Limb (tissue), 2 donors: ENCODE results near the gene STIMATE.

ENCODE experiments used
- DNase-seq, 2 donors: peaks; one replicate each; pipeline ENCODE4 v3.0.0-alpha.2; 2016; ENCODE audit errors: extremely low spot score in 2 of 2

The STIMATE gene

GRCh38 chr3:52817860-52818259 is 79.5 kb downstream of the STIMATE start:
- DNase-seq: no peak

GRCh38 chr3:52817221-52817620 is 80.1 kb downstream of the STIMATE start:
- DNase-seq: no peak

- DNase-seq: no peak
Observed at GRCh38 chr3:52816654-52817053, 80.7 kb downstream of the STIMATE start.

- no peak for DNase-seq
Observed at GRCh38 chr3:52816199-52816598, 81.1 kb downstream of the STIMATE start.

GRCh38 chr3:52813810-52814209 is 83.5 kb downstream of the STIMATE start:
- no peak for DNase-seq

- DNase-seq: no peak
Observed at GRCh38 chr3:52811452-52812011, 85.8 kb downstream of the STIMATE start.

GRCh38 chr3:52810923-52811322 is 86.4 kb downstream of the STIMATE start:
- DNase-seq: no peak

- no peak for DNase-seq
Observed at GRCh38 chr3:52809662-52810377, 87.5 kb downstream of the STIMATE start.

GRCh38 chr3:52809149-52809548 is 88.2 kb downstream of the STIMATE start:
- DNase-seq: no peak

GRCh38 chr3:52805270-52806039 is 91.9 kb downstream of the STIMATE start:
- DNase-seq: no peak

- DNase-seq: no peak
Observed at GRCh38 chr3:52801839-52802238, 95.5 kb downstream of the STIMATE start.

GRCh38 chr3:52800079-52800478 is 97.3 kb downstream of the STIMATE start:
- no peak for DNase-seq

GRCh38 chr3:52798978-52799476 is 98.3 kb downstream of the STIMATE start:
- no peak for DNase-seq

GRCh38 chr3:52798376-52798977 is 98.9 kb downstream of the STIMATE start:
- no peak for DNase-seq

GRCh38 chr3:52796411-52796810 is 100.9 kb downstream of the STIMATE start:
- DNase-seq: no peak

GRCh38 chr3:52795298-52795900 is 101.9 kb downstream of the STIMATE start:
- DNase-seq: no peak

GRCh38 chr3:52794612-52795099 is 102.7 kb downstream of the STIMATE start, which contains the start of gene ITIH3:
TSS of gene ITIH3 (plus strand) at chr3:52794796. CDS start at chr3:52794804, 8 bp downstream.
- no peak for DNase-seq

GRCh38 chr3:52793702-52794611 is 103.4 kb downstream of the STIMATE start:
- no peak for DNase-seq

GRCh38 chr3:52792961-52793695 is 104.2 kb downstream of the STIMATE start:
- DNase-seq: no peak

GRCh38 chr3:52792413-52792812 is 104.9 kb downstream of the STIMATE start:
- no peak for DNase-seq
